Mucosa of descending colon (tissue), 3 donors: ENCODE data around the gene SMIM21. TPM values are rescaled to one million over a fixed set of nuclear protein-coding genes. Genes with fewer than 3 reads are reported as not detected.
A peak's percentile ranks its signal among the peaks of the same experiment; 100 is the strongest.

ENCODE experiments used
- ATAC-seq: fragments of 200-7000 bp; cut with Tn5 transposase; one replicate; pipeline ENCODE4 v1.9.1; 2020; ENCODE audit warnings: mild to moderate bottlenecking, moderate library complexity
- DNase-seq, 3 donors: peaks; one replicate each; pipeline ENCODE4 v3.0.0-alpha.2; 2020
- H3K36me3 ChIP-seq: fragments of 200-600 bp; one replicate; pipeline ENCODE4 v1.8.0; 2021; ENCODE audit warnings: low read depth, mild to moderate bottlenecking
- H3K4me1 ChIP-seq: fragments of 200-600 bp; one replicate; pipeline ENCODE4 v1.8.0; 2021; ENCODE audit warnings: low read depth, mild to moderate bottlenecking
- H3K4me3 ChIP-seq: fragments of 200-600 bp; one replicate; pipeline ENCODE4 v1.8.0; 2021; ENCODE audit warnings: mild to moderate bottlenecking
- H3K9me3 ChIP-seq: fragments of 200-600 bp; one replicate; pipeline ENCODE4 v1.8.0; 2021; ENCODE audit warnings: mild to moderate bottlenecking
- CTCF ChIP-seq: fragments of 200-600 bp; IDR thresholded peaks from one replicate; pipeline ENCODE4 v1.8.0; 2022; ENCODE audit warnings: antibody characterized with exemption, mild to moderate bottlenecking
- intact Hi-C, 2 donors: fragments of 100-400 bp; cut with DNase I in 1 of 2; cut with micrococcal nuclease in 1 of 2; formaldehyde crosslinking; loops; one replicate each; pipeline versions ENCODE4 v1.11.0 to v1.11.1; 2022; cut with DNase I, micrococcal nuclease
- total RNA-seq, 3 donors: library from RNA; stranded (reverse); fragmentation: NEBNext Ultra II Directional in 2 of 3; extraction: Animal tissue kit (Norgen Biotek cat#: 25700) in 2 of 3; gene quantifications; one replicate each; pipeline versions ENCODE4 v1.2.1 to v1.2.4, GENCODE V29; 2021 to 2023
- donor health status: DM: no; HTN: no; CAD: no; lungs with moderate emphysema.
- donor health status: DM: no; HTN: no; CAD: no.
- donor health status: DM: no; HTN: yes; CAD: no.

The SMIM21 gene
- total RNA-seq, 3 donors from 2014 or later: not detected

GRCh38 chr18:75364512-75365253 is 62.8 kb downstream of the SMIM21 start:
- no peak for TF ChIP-seq CTCF
- no peak for DNase-seq
- ATAC-seq: no peak
- H3K9me3 ChIP-seq: no peaks in the 10 kb centered on the region
- no peaks in the 10 kb centered on the region for H3K36me3 ChIP-seq
- intact Hi-C loops: no loop called here
- no peaks in the 10 kb centered on the region for H3K4me1 ChIP-seq
- H3K4me3 ChIP-seq: no peak overlapping the region

GRCh38 chr18:75363446-75364225 is 63.9 kb downstream of the SMIM21 start:
- intact Hi-C loops: no loop called here
- H3K36me3 ChIP-seq: no peaks in the 10 kb centered on the region
- ATAC-seq (no peak), DNase-seq (no peak)
- no peak for TF ChIP-seq CTCF
- H3K4me3 ChIP-seq: no peak overlapping the region
- H3K4me1 ChIP-seq: no peaks in the 10 kb centered on the region
- no peaks in the 10 kb centered on the region for H3K9me3 ChIP-seq

GRCh38 chr18:75362435-75362834 is 65.1 kb downstream of the SMIM21 start:
- Histone ChIP-seq H3K9me3 (no peaks in the 10 kb centered on the region), H3K36me3 (no peaks in the 10 kb centered on the region), H3K4me3 (no peak overlapping the region), H3K4me1 (no peaks in the 10 kb centered on the region)
- intact Hi-C loops: no loop called here
- no peak for TF ChIP-seq CTCF
- ATAC-seq (peak; percentile 34), DNase-seq (no peak)

GRCh38 chr18:75360941-75361340 is 66.6 kb downstream of the SMIM21 start:
- Histone ChIP-seq H3K9me3 (no peaks in the 10 kb centered on the region), H3K4me3 (no peak overlapping the region), H3K4me1 (no peaks in the 10 kb centered on the region), H3K36me3 (no peaks in the 10 kb centered on the region)
- intact Hi-C loops: no loop called here
- no peak for ATAC-seq
- no peak for DNase-seq
- no peak for TF ChIP-seq CTCF

GRCh38 chr18:75360215-75360614 is 67.3 kb downstream of the SMIM21 start:
- no peak for DNase-seq
- Histone ChIP-seq H3K36me3 (no peaks in the 10 kb centered on the region), H3K4me1 (no peaks in the 10 kb centered on the region), H3K4me3 (no peak overlapping the region), H3K9me3 (no peaks in the 10 kb centered on the region)
- intact Hi-C loops: no loop called here
- ATAC-seq: no peak
- no peak for TF ChIP-seq CTCF

Other genes with a start within 250 kb of the SMIM21 start
- 10 to 100 TPM; 47.6 to 61.4 (median 57.1) TPM for gene PTGR3, start 218.6 kb downstream of the SMIM21 start, total RNA-seq
- 10 to 100 TPM; 22.7 to 66.6 (median 36.9) TPM for gene TSHZ1, start 216.9 kb downstream of the SMIM21 start, total RNA-seq